Psoas muscle (tissue), 8 donors: Measurements from ENCODE around the gene GPI. TPM values are rescaled to one million over a fixed set of nuclear protein-coding genes. Genes with fewer than 3 reads are reported as not detected.

Source experiments
- ATAC-seq, 4 donors: fragments of 200-7000 bp; cut with Tn5 transposase; one replicate each; pipeline ENCODE4 v1.9.1; 2020; ENCODE audit warnings: moderate library complexity in 3 of 4, mild to moderate bottlenecking in 2 of 4
- DNase-seq, 2 donors: peaks; one replicate each; pipeline ENCODE4 v3.0.0-alpha.2; 2020
- H3K27ac ChIP-seq: fragments of 200-600 bp; one replicate; pipeline ENCODE4 v1.8.0; 2022
- H3K27me3 ChIP-seq, 3 donors: fragments of 200-600 bp in 1 of 3; one replicate each; pipeline versions ENCODE4 v1.6.1 to v1.8.0; 2013 to 2022; ENCODE audit warnings: low read length in 2 of 3, mild to moderate bottlenecking in 2 of 3, moderate library complexity in 1 of 3; ENCODE audit not compliant: insufficient read depth in 3 of 3
- H3K36me3 ChIP-seq, 2 donors: fragments of 200-600 bp in 1 of 2; one replicate each; pipeline versions ENCODE4 v1.6.1 to v1.8.0; 2013 to 2022; ENCODE audit warnings: low read depth in 1 of 2, mild to moderate bottlenecking in 1 of 2, moderate library complexity in 1 of 2; ENCODE audit not compliant: insufficient read depth in 1 of 2
- H3K4me1 ChIP-seq: fragments of 200-600 bp; one replicate; pipeline ENCODE4 v1.8.0; 2022
- H3K4me3 ChIP-seq: fragments of 200-600 bp; one replicate; pipeline ENCODE4 v1.8.0; 2022; ENCODE audit warnings: mild to moderate bottlenecking
- H3K9me3 ChIP-seq: fragments of 200-600 bp; one replicate; pipeline ENCODE4 v1.8.0; 2022
- WGBS, 3 donors: extraction: QIAGEN DNeasy Blood & Tissue Kit; methylation state at CpG; one replicate each; pipeline versions ENCODE4 v1.1.6 to v1.1.7; 2013; 5-methylcytosine and 5-hydroxymethylcytosine counted together
- intact Hi-C, 2 donors: fragments of 100-400 bp; cut with DNase I; formaldehyde crosslinking; loops; one replicate each; pipeline versions ENCODE4 v1.11.0 to v1.14.2; 2022
- polyA plus RNA-seq, 3 donors: library from polyadenylated mRNA; stranded (reverse); fragments of 200-250 nt; gene quantifications; one replicate each; pipeline ENCODE4 v1.2.3, GENCODE V29; 2013
- total RNA-seq, 4 donors: library from RNA; stranded (reverse); fragmentation: NEBNext Ultra II Directional in 2 of 4; extraction: Animal tissue kit (Norgen Biotek cat#: 25700) in 2 of 4; gene quantifications; one replicate each; pipeline versions ENCODE4 v1.2.1 to v1.2.4, GENCODE V29; 2021 to 2023
- TF ChIP-seq, protein P1 (sequence below): fragments of 200-600 bp; IDR thresholded peaks from one replicate; pipeline ENCODE4 v1.8.0; 2022; ENCODE audit warnings: antibody characterized with exemption
- donor health status: healthy with polysubstance abuse.
- donor health status: DM: no; HTN: no; CAD: no; lungs with moderate emphysema.
- donor health status: Bipolar disorder and iron deficiency.
- donor health status: healthy.
- donor health status: DM: yes; HTN: yes; CAD: no.
- donor health status: DM: no; HTN: no; CAD: no.
- donor health status: DM: no; HTN: no; CAD: no.
- donor health status: DM: yes; HTN: yes; CAD: no.

Gene GPI
- total and polyA plus RNA-seq, 7 donors: 111 to 259 (median 170) TPM

DNA sequence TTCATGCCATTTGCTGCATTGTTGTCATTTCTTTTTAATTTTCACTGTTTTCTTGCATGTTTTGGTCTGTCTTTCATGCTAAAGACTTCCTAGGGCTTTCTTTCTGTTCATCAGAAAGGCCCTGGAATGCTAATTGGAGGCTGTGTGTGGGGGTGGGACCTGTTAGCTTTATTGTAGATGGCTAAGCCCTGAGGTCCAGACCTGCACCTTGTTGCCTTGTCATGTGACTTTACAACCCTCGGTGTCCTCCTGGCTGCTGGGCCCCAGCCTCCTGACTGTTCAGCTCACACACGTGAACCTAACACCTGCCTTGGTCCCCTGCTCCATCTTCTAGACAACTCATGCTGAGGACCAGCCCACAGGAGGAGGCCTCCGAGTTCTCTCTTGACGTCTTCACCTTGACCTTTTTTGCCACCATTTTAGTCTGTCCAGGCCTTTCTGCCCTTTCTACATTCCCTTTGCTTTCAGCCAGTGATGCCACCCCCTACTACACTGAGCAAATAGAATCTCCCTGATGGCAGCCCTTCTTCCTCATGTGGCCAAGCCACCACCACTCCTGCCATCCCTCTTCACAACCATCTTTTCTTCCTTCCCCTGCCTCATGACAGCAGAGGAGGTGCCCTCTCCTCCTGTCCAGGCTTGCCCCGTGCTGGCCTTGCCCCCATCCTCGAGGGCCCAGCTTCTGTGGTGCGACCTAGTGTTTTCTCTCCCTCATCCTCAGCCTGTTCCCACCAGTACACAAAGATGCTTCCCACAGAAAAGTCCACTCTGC lies 41.4 kb upstream of the GPI start:
- ATAC-seq: no peak
- intact Hi-C loops: no loop called here
- peaks cover 0 to 85% of the 10 kb centered on the region in 2 donors for H3K36me3 ChIP-seq

GRCh38 chr19:34324320-34324719 lies 40.7 kb upstream of the GPI start:
- DNase-seq: no peak
- intact Hi-C loops: no loop called here
- Histone ChIP-seq H3K27ac (no peak overlapping the region), H3K36me3 (peaks cover 0 to 92% of the 10 kb centered on the region in 2 donors), H3K4me3 (no peak overlapping the region), H3K9me3 (no peaks in the 10 kb centered on the region), H3K27me3 (no peaks in the 10 kb centered on the region), H3K4me1 (peaks cover 12% of the 10 kb centered on the region)
- TF ChIP-seq, protein P1, sequence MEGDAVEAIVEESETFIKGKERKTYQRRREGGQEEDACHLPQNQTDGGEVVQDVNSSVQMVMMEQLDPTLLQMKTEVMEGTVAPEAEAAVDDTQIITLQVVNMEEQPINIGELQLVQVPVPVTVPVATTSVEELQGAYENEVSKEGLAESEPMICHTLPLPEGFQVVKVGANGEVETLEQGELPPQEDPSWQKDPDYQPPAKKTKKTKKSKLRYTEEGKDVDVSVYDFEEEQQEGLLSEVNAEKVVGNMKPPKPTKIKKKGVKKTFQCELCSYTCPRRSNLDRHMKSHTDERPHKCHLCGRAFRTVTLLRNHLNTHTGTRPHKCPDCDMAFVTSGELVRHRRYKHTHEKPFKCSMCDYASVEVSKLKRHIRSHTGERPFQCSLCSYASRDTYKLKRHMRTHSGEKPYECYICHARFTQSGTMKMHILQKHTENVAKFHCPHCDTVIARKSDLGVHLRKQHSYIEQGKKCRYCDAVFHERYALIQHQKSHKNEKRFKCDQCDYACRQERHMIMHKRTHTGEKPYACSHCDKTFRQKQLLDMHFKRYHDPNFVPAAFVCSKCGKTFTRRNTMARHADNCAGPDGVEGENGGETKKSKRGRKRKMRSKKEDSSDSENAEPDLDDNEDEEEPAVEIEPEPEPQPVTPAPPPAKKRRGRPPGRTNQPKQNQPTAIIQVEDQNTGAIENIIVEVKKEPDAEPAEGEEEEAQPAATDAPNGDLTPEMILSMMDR: no peak
- ATAC-seq: no peak
- 92 to 97% (median 96%) methylated on average over 3 of the region's 3 CpGs for WGBS, 3 donors

More for the DNA sequence above, 41.4 kb upstream of the GPI start:
- DNase-seq: no peak
- Histone ChIP-seq H3K4me3 (no peak overlapping the region), H3K27ac (no peak overlapping the region), H3K27me3 (no peaks in the 10 kb centered on the region), H3K9me3 (no peaks in the 10 kb centered on the region), H3K4me1 (peaks cover 19% of the 10 kb centered on the region)
- TF ChIP-seq, protein P1: no peak
- WGBS, 3 donors: 81 to 88% (median 85%) methylated on average over 7 of the region's 7 CpGs

DNA sequence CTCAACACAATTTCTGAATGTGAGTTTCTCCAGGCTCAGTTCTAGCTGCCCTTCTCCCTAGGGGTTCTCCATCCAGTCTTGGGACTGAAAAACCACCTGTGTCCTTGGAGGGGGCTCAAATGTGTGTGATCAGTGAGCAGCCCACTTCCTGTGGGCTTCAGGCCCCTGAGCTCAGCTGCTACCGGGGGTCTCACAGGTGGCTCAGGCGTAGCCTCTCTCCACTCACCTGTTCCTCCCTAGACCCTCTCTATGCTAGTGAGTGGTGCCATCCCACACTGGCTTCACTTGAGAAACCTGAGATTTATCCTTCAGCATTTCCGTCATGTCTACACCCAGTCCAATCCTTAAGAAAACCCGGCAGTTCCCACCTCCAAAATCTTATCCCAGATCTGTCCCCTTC lies 39.8 kb upstream of the GPI start:
- H3K36me3 ChIP-seq: peaks cover 0 to 99% of the 10 kb centered on the region in 2 donors
- H3K4me1 ChIP-seq: peaks cover 4% of the 10 kb centered on the region
- no peak for DNase-seq
- 93 to 95% (median 94%) methylated on average over 4 of the region's 4 CpGs for WGBS, 3 donors
- H3K27me3 ChIP-seq: no peaks in the 10 kb centered on the region
- no peak for ATAC-seq
- no peak overlapping the region for H3K27ac ChIP-seq
- H3K9me3 ChIP-seq: no peaks in the 10 kb centered on the region
- no peak overlapping the region for H3K4me3 ChIP-seq
- TF ChIP-seq, protein P1: no peak
- intact Hi-C loops: no loop called here

- Histone ChIP-seq H3K9me3 (no peaks in the 10 kb centered on the region), H3K27me3 (no peaks in the 10 kb centered on the region), H3K4me3 (no peak overlapping the region), H3K4me1 (no peaks in the 10 kb centered on the region), H3K27ac (no peak overlapping the region), H3K36me3 (peaks cover 0 to 99% of the 10 kb centered on the region in 2 donors)
- TF ChIP-seq, protein P1: no peak
- 92 to 94% (median 93%) methylated on average over 4 of the region's 4 CpGs for WGBS, 3 donors
- DNase-seq (no peak), ATAC-seq (no peak)
- intact Hi-C loops: no loop called here
Measured at GRCh38 chr19:34325981-34326787, 38.8 kb upstream of the GPI start.
